Thymus (tissue), 11 donors: ENCODE data around the gene EHD1. TPM values are rescaled to one million over a fixed set of nuclear protein-coding genes. Genes with fewer than 3 reads are reported as not detected.

ENCODE experiments used
- DNase-seq, 9 donors: peaks; one replicate each; pipeline ENCODE4 v3.0.0-alpha.2; 2013; ENCODE audit warnings: low spot score in 9 of 9, low read depth in 6 of 9, missing footprints in 1 of 9
- H3K27ac ChIP-seq, 2 donors: one replicate each; pipeline ENCODE4 v1.5.1; 2013; ENCODE audit warnings: control low read depth in 1 of 2, low read depth in 1 of 2, low read length in 1 of 2, mild to moderate bottlenecking in 1 of 2, moderate library complexity in 1 of 2
- H3K27me3 ChIP-seq, 2 donors: one replicate each; pipeline ENCODE4 v1.5.1; 2013; ENCODE audit warnings: low read length in 1 of 2; ENCODE audit not compliant: control insufficient read depth in 2 of 2, insufficient read depth in 1 of 2
- H3K36me3 ChIP-seq, 2 donors: one replicate each; pipeline ENCODE4 v1.5.1; 2013; ENCODE audit warnings: low read length in 1 of 2, mild to moderate bottlenecking in 1 of 2, moderate library complexity in 1 of 2; ENCODE audit not compliant: control insufficient read depth in 2 of 2, insufficient read depth in 2 of 2
- H3K4me1 ChIP-seq, 2 donors: one replicate each; pipeline ENCODE4 v1.5.1; 2013; ENCODE audit warnings: low read length in 2 of 2; ENCODE audit not compliant: control insufficient read depth in 2 of 2, insufficient read depth in 2 of 2
- H3K4me3 ChIP-seq, 2 donors: one replicate each; pipeline ENCODE4 v1.5.1; 2013; ENCODE audit warnings: low read length in 2 of 2, control low read depth in 1 of 2, mild to moderate bottlenecking in 1 of 2
- H3K9me3 ChIP-seq, 2 donors: one replicate each; pipeline ENCODE4 v1.5.1; 2013; ENCODE audit warnings: low read length in 1 of 2, mild to moderate bottlenecking in 1 of 2; ENCODE audit not compliant: control insufficient read depth in 2 of 2, insufficient read depth in 1 of 2
- WGBS: extraction: QIAGEN DNeasy Blood & Tissue Kit; methylation state at CpG from one replicate; pipeline ENCODE4 v1.1.7; 2013; 5-methylcytosine and 5-hydroxymethylcytosine counted together
- polyA plus RNA-seq: library from polyadenylated mRNA; stranded (reverse); fragments of 200-250 nt; gene quantifications from one replicate; pipeline ENCODE4 v1.2.3, GENCODE V29; 2013
- total RNA-seq: library from RNA; stranded (reverse); fragments of 120-200 nt; gene quantifications from one replicate; pipeline ENCODE4 v1.2.4, GENCODE V29; 2013
- donor health status: healthy.

The EHD1 gene
- total and polyA plus RNA-seq, 2 donors: 17.3 to 32.3 TPM

- Histone ChIP-seq H3K4me3 (peak overlapping the region; percentile 15 to 36), H3K4me1 (peaks cover 59 to 100% of the 10 kb centered on the region in 2 donors), H3K27ac (peak overlapping the region; percentile 98 to 99), H3K27me3 (no peaks in the 10 kb centered on the region), H3K9me3 (no peaks in the 10 kb centered on the region), H3K36me3 (peaks cover 35% of the 10 kb centered on the region in 2 donors)
- peak in 8 of 9 donors; percentile 58 to 92 (median 74) for DNase-seq
- WGBS: 71% methylated on average over 33 of the region's 33 CpGs
Measured at GRCh38 chr11:64859542-64860414, 18.6 kb downstream of the EHD1 start.

GRCh38 chr11:64858467-64859263 is 19.8 kb downstream of the EHD1 start:
- DNase-seq: peak in 4 of 9 donors; percentile 69 to 86 (median 72)
- Histone ChIP-seq H3K4me3 (peak overlapping the region; percentile 15 to 36), H3K36me3 (peaks cover 46% of the 10 kb centered on the region in 2 donors), H3K9me3 (no peaks in the 10 kb centered on the region), H3K27ac (peak overlapping the region; percentile 98 to 99), H3K27me3 (no peaks in the 10 kb centered on the region), H3K4me1 (peaks cover 57 to 100% of the 10 kb centered on the region in 2 donors)
- WGBS: 40% methylated on average over 19 of the region's 19 CpGs

DNA sequence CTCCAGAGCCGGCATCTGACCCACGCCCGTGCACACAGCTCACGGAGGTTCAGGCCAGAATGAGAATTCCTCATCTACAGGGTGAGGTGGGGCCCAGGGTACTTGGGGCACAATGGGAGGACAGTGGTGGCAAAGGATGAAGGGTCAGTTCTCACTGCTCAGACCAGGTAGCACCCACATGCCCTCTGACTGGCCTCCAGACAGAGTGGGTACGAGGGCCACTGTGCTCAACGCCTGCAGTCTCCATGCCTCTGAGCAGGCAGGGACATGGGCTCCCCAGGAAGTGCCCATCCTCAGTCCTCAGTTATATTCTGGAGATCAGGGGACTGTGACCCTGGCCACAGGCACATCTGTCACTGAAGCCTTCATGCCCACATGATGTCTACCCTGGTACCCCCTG is 20.9 kb downstream of the EHD1 start:
- Histone ChIP-seq H3K4me3 (no peak overlapping the region), H3K27ac (peak overlapping the region in 1 of 2 donors; percentile 81), H3K27me3 (no peaks in the 10 kb centered on the region), H3K36me3 (peaks cover 47 to 57% of the 10 kb centered on the region in 2 donors), H3K4me1 (peaks cover 57 to 100% of the 10 kb centered on the region in 2 donors), H3K9me3 (no peaks in the 10 kb centered on the region)
- no peak for DNase-seq
- WGBS: 90% methylated on average over 6 of the region's 6 CpGs

GRCh38 chr11:64856382-64857227 is 21.8 kb downstream of the EHD1 start:
- 83% methylated on average over 20 of the region's 20 CpGs for WGBS
- peaks cover 59 to 100% of the 10 kb centered on the region in 2 donors for H3K4me1 ChIP-seq
- no peaks in the 10 kb centered on the region for H3K27me3 ChIP-seq
- no peak overlapping the region for H3K4me3 ChIP-seq
- H3K27ac ChIP-seq: peak overlapping the region in 1 of 2 donors; percentile 70
- no peak for DNase-seq
- H3K36me3 ChIP-seq: peaks cover 47 to 60% of the 10 kb centered on the region in 2 donors
- no peaks in the 10 kb centered on the region for H3K9me3 ChIP-seq

DNA sequence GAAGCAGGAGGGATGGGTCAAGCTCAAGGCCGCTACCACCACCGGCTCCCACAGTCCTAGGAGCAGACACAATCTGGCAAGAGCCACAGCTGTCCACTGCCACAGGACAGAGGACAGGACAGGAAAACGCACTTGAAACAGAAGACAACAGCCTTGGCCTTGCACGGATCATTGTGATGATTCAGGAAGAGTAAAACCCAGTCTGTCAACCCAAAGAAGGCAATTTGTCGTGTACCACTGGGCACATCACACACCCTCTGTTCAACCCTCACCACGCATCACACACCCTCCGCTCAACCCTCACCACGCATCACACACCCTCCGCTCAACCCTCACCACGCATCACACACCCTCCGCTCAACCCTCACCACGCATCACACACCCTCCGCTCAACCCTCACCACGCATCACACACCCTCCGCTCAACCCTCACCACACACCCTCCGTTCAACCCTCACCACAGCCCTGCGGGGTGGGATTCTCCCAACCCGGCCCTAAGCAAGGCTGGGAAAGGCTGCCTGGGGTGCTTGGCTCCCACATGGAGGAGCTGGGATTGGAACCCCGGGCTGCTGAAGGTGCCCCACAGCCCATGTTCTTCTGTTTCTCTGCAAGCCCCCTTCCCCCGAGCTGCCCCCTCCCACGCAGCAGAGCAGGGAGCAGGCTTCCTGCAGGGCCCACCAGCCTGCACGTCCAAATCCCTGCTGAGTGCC is 22.7 kb downstream of the EHD1 start:
- 71% methylated on average over 19 of the region's 22 CpGs for WGBS
- Histone ChIP-seq H3K36me3 (peaks cover 47 to 60% of the 10 kb centered on the region in 2 donors), H3K9me3 (no peaks in the 10 kb centered on the region), H3K27me3 (no peaks in the 10 kb centered on the region), H3K27ac (peak overlapping the region in 1 of 2 donors; percentile 58), H3K4me1 (peaks cover 61 to 100% of the 10 kb centered on the region in 2 donors), H3K4me3 (no peak overlapping the region)
- no peak for DNase-seq

DNA sequence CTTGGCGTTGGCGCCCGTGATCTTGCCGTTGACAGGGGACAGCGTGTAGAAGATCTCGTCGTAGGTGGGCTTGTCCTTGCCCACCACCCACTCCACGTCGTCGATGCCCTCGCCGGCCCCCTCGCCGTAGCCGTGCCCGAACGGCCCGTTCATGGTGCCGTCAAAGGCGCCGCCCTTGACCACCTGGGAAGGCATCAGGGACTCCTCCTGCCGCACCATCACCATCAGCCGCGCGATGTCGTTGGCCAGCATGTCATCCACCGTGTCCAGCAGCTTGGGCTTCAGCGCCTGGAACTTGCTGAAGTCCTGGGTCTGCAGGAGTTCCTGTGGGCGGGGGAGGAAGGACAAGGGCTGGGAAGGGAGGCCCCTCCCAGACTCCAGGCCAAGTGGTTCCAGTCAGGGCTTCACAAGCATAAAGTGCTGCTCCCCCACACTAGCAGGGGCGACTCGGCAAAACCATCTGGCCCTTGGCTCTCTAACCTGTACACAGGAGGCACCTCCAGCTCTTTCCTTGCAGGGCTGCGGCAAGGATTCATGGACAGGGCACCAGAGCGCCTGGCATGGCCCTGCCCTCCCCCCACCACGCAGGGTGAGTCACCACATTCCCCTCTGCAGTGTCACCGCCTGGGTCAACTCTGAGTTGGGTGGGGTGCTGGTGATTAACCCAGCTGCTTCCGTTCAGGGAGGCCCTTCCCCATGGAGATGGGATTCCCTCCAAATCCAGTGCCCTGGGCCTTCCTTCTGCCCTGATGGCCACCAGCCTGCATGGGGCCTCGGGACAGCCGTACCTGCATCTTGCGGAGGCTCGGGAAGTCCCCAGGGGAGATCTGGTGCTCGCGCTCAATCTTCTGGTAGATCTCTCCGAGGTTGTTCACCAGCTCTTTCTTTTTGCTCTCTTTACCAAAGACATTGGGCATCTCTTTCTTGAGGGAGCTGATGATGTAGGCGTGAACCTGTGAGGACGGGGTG is 23.6 kb downstream of the EHD1 start:
- peak overlapping the region in 1 of 2 donors; percentile 56 for H3K27ac ChIP-seq
- H3K4me1 ChIP-seq: peaks cover 58 to 99% of the 10 kb centered on the region in 2 donors
- no peaks in the 10 kb centered on the region for H3K9me3 ChIP-seq
- no peaks in the 10 kb centered on the region for H3K27me3 ChIP-seq
- 92% methylated on average over 45 of the region's 45 CpGs for WGBS
- no peak overlapping the region for H3K4me3 ChIP-seq
- peaks cover 43 to 58% of the 10 kb centered on the region in 2 donors for H3K36me3 ChIP-seq
- no peak for DNase-seq

- Histone ChIP-seq H3K4me1 (peaks cover 53 to 99% of the 10 kb centered on the region in 2 donors), H3K36me3 (peaks cover 40 to 55% of the 10 kb centered on the region in 2 donors), H3K27ac (peak overlapping the region; percentile 56 to 75), H3K4me3 (no peak overlapping the region), H3K9me3 (no peaks in the 10 kb centered on the region), H3K27me3 (no peaks in the 10 kb centered on the region)
- DNase-seq: no peak
- 97% methylated on average over 25 of the region's 25 CpGs for WGBS
Measured at GRCh38 chr11:64854157-64854533, 24.3 kb downstream of the EHD1 start.
